HG03520 (cell line): Measurements from ENCODE around the gene TRIM45.
A peak's percentile ranks its signal among the peaks of the same experiment; 100 is the strongest.
"Not testable (repeated sequence)": the region's sequence is repeated elsewhere in the genome, so short reads cannot be mapped to it uniquely, and the experiment has no call there.

Experiments
- ATAC-seq: cut with Tn5 transposase; IDR thresholded peaks from one replicate; pipeline ENCODE4 v1.9.1; 2021; ENCODE audit warnings: mild to moderate bottlenecking, moderate library complexity; ENCODE audit not compliant: unreplicated experiment

Gene TRIM45

GRCh38 chr1:117104986-117105385 is 16.6 kb downstream of the TRIM45 start:
- no peak for ATAC-seq

DNA sequence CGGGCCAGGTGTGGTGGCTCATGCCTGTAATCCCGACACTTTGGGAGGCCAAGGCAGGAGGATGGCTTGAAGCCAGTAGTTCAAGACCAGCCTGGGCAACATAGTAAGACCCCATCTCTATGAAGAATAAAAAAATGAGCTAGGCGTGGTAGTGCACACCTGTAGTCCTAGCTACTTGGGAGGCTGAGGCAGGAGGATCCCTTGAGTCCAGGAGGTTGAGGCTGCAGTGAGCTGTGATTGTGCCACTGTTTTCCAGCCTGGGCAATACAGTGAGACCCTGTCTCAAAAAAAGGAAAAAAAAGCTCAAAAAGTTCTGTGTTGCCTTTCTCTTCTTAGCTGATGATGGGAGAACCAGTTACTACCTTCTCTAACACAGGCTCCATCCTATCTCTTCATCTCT is 19.7 kb downstream of the TRIM45 start:
- not testable (repeated sequence) for ATAC-seq

GRCh38 chr1:117101334-117101733 is 20.2 kb downstream of the TRIM45 start:
- no peak for ATAC-seq

- ATAC-seq = no peak
Observed at GRCh38 chr1:117098287-117098890, 23.2 kb downstream of the TRIM45 start.

GRCh38 chr1:117097443-117097842 is 24.1 kb downstream of the TRIM45 start:
- ATAC-seq = no peak

- ATAC-seq = no peak
Observed at GRCh38 chr1:117096951-117097408, 24.6 kb downstream of the TRIM45 start.

DNA sequence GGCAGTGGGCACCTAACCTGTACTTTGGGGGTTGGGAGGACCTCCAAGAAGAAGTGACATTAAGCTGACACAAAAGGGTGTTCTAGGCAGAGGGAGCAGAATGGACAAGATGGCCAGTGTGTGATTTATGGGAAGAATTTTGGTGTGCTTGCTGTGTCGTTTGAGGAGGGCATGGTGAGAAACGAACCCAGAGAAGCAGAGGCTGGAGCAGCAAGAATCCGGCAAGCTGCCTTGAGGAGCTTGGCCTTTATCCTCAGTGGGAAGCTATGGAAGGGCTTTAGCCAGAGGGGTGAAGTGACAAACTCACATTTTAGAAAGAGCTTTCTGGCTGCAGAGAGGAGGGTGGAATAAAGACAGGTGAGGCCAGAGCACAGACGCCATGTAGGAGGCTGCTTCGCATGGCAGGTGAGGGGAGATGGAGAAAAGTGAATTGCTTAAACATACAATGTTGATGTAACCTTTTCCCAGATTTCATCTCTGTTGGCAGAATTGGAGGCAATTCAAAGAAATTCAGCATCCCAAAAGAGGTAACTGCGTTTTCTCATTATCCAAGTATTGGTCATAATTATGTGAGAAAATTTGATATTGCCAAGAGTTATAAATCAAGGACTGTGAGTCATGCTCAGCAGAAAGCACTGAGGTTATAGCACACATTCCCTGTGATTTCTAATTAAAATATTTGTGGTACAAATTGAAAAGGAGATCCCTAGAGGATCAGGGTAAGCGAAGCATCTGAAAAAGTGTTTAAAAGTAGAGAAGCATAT is 26.5 kb downstream of the TRIM45 start:
- no peak for ATAC-seq

GRCh38 chr1:117093870-117094621 is 27.5 kb downstream of the TRIM45 start:
- peak; percentile 68 for ATAC-seq

DNA sequence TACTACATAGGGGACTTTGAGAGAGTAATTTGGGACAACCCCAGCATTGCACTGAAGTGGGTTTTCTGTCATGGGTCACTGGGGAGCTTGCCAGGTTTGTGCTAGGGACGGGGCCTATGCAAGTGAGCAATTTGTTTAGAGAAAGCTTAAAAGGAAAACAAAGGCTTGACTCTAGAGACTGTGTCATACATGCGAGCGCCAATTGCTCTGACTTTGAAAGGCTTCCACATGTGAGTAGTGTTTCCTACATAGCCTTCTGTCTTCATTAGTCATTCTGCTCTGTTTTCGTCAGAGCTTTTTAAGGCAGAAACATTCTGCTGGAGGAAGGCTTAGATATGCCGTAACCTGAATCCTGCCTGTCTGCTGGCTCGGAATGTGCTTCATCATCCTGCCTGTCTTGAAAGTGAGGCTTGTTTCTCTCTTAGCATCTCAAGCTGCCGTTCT is 28.4 kb downstream of the TRIM45 start:
- ATAC-seq = no peak

- no peak for ATAC-seq
Observed at GRCh38 chr1:117092594-117092993, 29.0 kb downstream of the TRIM45 start.

GRCh38 chr1:117089996-117090395 is 31.6 kb downstream of the TRIM45 start:
- ATAC-seq = no peak

GRCh38 chr1:117087686-117088085 is 33.9 kb downstream of the TRIM45 start:
- ATAC-seq = no peak

- no peak for ATAC-seq
Observed at GRCh38 chr1:117084231-117084630, 37.3 kb downstream of the TRIM45 start.

- ATAC-seq = no peak
Observed at GRCh38 chr1:117079737-117080136, 41.8 kb downstream of the TRIM45 start.

GRCh38 chr1:117077267-117077666 is 44.3 kb downstream of the TRIM45 start:
- ATAC-seq = no peak

GRCh38 chr1:117076648-117077047 is 44.9 kb downstream of the TRIM45 start:
- ATAC-seq = no peak

DNA sequence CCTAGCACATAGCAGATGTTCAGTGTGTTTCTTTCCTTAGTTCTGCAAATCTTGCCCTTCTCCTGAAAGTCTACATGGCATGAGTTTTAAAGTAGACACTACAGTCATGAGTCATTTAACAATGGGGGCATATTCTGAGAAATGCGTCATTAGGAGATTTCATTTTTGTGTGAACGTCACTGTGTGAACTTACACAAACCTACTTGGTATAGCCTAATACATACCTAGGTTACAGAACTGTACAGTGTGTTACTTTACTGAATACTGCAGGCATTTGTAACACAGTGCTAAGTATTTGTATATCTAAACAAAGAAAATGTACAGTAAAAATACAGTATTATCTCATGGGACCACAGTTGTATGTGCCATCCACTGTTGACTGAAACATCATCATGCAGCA is 51.4 kb downstream of the TRIM45 start:
- ATAC-seq = no peak

DNA sequence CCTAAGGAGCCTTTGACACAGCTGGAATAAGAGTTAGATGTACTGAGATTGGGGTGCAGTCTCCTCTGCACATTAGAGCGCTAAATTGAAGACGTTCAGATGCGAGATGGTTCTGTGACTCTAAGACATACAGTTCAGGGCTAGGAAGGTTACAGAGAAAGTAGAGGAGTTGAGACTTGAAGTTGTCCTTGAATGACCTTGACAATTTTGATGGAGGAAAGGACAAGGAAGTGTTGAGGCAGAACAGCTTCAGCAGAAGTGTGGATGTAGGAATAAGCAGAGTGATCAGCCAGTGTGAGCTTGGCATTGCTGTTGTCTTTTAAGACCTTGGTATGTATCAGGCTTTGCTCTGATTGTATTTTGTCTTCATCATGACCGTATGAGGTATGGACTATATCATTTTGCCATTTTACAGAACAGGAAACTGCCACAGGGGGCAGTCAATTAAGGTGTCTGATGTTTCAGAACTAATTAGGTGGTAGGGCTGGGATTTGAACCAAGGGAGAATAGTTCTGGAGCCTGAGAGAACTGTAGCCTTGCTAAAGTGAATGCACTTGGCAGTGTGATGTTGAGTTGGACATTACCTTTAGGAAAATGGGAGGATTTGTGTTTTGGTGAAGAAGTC is 52.2 kb downstream of the TRIM45 start:
- no peak for ATAC-seq

DNA sequence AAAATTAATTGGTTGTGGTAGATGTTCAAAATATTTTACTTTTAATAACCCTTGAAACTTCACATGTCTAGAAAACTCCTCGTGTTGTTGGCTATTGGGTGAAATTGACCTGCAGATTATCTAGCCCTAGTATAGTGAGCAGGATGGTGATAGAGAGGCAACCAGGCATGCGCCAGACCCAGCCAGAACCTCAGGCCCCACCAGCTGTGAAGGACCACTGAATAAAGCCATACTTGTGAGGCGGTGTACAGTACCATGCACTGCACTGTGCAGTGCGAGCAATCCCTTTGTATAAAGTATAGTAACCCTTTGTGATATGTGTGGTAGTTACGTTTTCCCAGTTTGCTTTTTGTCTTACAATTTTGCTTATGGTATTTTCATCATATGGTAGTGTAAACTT is 53.0 kb downstream of the TRIM45 start:
- ATAC-seq = no peak

DNA sequence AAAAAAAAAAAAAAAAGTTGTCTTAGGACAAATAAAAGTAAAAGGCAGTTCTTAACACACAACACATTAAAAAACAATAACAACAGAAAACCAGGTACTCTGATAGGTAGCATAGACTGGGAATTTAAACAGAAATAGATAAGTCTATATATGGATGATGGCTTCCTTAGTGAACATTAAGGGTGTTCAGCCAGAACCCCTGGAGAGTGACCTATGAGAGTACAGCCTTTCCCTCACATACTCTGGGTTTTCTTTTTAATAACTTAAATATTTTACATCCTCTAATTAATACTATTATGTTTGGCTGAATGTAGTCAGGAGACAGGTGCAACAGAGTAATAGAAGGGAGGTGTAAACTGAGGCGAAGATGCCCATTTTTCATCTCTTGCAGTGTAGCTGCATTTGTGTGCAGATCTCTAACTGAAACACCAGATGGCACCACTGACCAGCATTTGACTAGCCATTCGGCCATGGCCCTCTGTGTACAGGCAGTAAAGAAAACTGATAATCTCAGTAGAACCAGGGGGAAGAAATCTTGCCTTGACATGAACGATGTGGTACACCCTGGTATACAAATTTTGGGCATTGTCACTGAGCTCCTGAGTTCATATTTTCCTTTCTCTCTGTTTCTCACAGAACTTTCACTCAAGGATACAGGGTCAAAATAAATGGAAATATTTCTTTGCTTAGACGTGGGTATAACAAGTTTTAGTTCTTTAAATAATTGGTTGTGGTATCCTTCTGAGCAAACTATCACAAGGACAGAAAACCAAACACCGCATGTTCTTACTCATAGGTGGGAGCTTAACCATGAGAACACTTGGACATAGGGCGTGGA is 53.8 kb downstream of the TRIM45 start:
- ATAC-seq = peak; percentile 52
